ENCODE data around the gene TAS1R2. TPM values are rescaled to one million over a fixed set of nuclear protein-coding genes. Genes with fewer than 3 reads are reported as not detected.

Gene TAS1R2
- total and polyA plus RNA-seq, 2 of the 8 experiments (the other 6 are each of a cell fraction or from before 2014, with no cell fraction given): not detected

DNA sequence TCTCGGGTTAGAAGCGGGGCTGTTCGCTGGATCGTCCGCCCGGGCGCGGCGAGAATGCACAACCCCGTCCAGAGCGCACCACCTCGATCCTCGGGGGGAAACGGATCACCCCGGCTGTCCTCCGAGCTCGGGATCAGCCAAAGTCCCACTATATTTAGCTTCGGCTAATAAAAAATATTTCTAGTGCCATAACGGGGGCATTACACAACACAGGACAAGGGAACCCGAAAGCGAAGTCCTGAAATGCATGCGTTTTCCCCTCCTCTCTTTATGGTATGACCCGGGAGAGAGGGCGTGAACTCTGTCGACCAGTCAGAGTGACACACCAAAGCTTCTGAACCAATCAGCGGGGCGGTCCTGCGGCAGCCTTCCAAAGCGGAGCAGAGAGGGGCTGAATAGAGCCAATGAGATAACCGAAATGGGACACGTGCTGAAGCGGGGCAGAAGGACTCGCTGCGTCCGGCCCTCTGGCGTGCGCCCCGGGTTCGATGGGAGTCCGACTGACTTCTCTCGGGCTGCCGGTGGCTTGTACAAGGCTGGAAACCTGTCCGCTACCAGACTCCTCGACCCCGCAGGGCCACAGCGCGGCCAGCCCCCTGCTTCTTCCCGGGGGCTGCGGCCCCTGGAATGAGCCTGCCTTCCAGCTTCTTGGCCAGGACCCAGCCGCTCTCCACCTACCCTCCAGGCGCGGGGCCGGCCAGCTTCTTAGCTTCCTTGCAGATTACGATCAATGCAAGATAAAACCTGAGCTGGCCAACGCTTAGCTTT lies 43.2 kb upstream of the TAS1R2 start, which contains the start of gene ALDH4A1:
TSS of gene ALDH4A1 (minus strand) at position 33 of the 768 bp plus-strand sequence. CDS start at position 1, 32 bp downstream.
- Histone ChIP-seq H4K91ac (replicated peaks; ENCODE audit: insufficient read length, low read length) (no peak within 1 kb of the TSS), H3K23ac (ENCODE audit: insufficient read length) (no peak within 1 kb of the TSS), H3K4me3 (ENCODE audit: extremely low read depth in 1 of 4, insufficient read depth in 2 of 4, low read depth in 3 of 4, low read length in 4 of 4) (peak within 1 kb of the TSS; percentile 91 to 96 (median 93)), H3K9me3 (ENCODE audit: insufficient read depth in 2 of 2, low read depth in 1 of 2, low read length in 1 of 2) (no peaks in the 10 kb centered on the region), H2BK15ac (ENCODE audit: low read length) (no peak within 1 kb of the TSS), H3K4me1 (replicated peaks in 1 of 4; ENCODE audit: control insufficient read depth in 3 of 4, insufficient read depth in 4 of 4, low read length in 3 of 4) (peaks cover 0 to 5% (median 2%) of the 10 kb centered on the region in 4 experiments; a peak in 5 of 7 replicates), H3K9ac (replicated peaks in 1 of 4; ENCODE audit: extremely low read depth in 1 of 4, low read depth in 3 of 4, low read length in 3 of 4) (peak within 1 kb of the TSS; percentile 87 to 99 (median 93)), H3K36me3 (ENCODE audit: control insufficient read depth in 2 of 4, insufficient read depth in 4 of 4, low read length in 3 of 4) (no peaks in the 10 kb centered on the region), H4K20me1 (replicated peaks in 1 of 2; ENCODE audit: control insufficient read depth in 1 of 2, insufficient read depth in 2 of 2, low read length in 2 of 2) (peaks cover 2 to 4% of the 10 kb centered on the region in 2 experiments), H4K5ac (ENCODE audit: insufficient read length, low read depth, low read length) (peak within 1 kb of the TSS; percentile 42), H3K4me2 (ENCODE audit: insufficient read depth in 1 of 2, low read depth in 2 of 2, low read length in 2 of 2) (peak within 1 kb of the TSS; percentile 84 to 85), H2AK5ac (ENCODE audit: low read depth, low read length) (no peak within 1 kb of the TSS), H3K27me3 (replicated peaks in 1 of 4; ENCODE audit: control insufficient read depth in 3 of 4, extremely low read depth in 1 of 4, insufficient read depth in 3 of 4, low read length in 3 of 4) (peaks cover 0 to 3% (median 0%) of the 10 kb centered on the region in 4 experiments; a peak in 4 of 7 replicates), H3K14ac (ENCODE audit: insufficient read length) (no peak within 1 kb of the TSS), H3K4ac (replicated peaks; ENCODE audit: insufficient read length, low read depth, low read length) (no peak within 1 kb of the TSS), H3K18ac (ENCODE audit: extremely low read depth, low read length) (peak within 1 kb of the TSS; percentile 96; the same call in 1 of the 2 replicates), H4K8ac (ENCODE audit: extremely low read depth, insufficient read depth, low read length) (no peak within 1 kb of the TSS), H3K79me2 (ENCODE audit: control insufficient read depth in 1 of 2, insufficient read depth in 2 of 2, low read length in 2 of 2) (no peaks in the 10 kb centered on the region), H2BK5ac (ENCODE audit: low read depth, low read length) (peak within 1 kb of the TSS; percentile 99), H3K27ac (ENCODE audit: low read depth, low read length) (peak within 1 kb of the TSS; percentile 99), H3K79me1 (ENCODE audit: low read depth, low read length) (peaks cover 5% of the 10 kb centered on the region), H3K56ac (replicated peaks; ENCODE audit: insufficient read length, low read depth, low read length) (peak within 1 kb of the TSS; percentile 55), H2BK20ac (ENCODE audit: low read length) (0 out of 2 replicates have a peak within 1 kb of the TSS, but pooled peaks have one; percentile 90), H2BK120ac (replicated peaks; ENCODE audit: low read depth, low read length) (peak within 1 kb of the TSS; percentile 93), H2BK12ac (ENCODE audit: low read depth, low read length) (no peak within 1 kb of the TSS; the same call in 1 of the 2 replicates), H3K23me2 (ENCODE audit: low read depth, low read length) (peaks cover 6% of the 10 kb centered on the region; the same call in 1 of the 2 replicates), H2AFZ (ENCODE audit: low read length) (peak within 1 kb of the TSS; percentile 99)
- POLR2A ChIA-PET (ENCODE audit: partially characterized antibody): interaction anchor here (0.6 to 1.9 kb wide), 12 partner anchors 9 to 1168 kb away, joined by 3 to 11 read pairs (median 3); no protein-coding TSS in a partner anchor
- FAIRE-seq (peak; percentile 97), DNase-seq (ENCODE audit: low read depth in 1 of 2, low spot score in 2 of 2) (peak; percentile 87 to 88)
- CTCF ChIA-PET (ENCODE audit: partially characterized antibody): interaction anchor here (0.9 to 8.0 kb wide), 7 partner anchors 10 to 43 kb away, joined by 3 to 131 read pairs (median 4); no protein-coding TSS in a partner anchor
- WGBS, 2 experiments (ENCODE audit: extremely low coverage in 1 of 2, insufficient coverage in 1 of 2, insufficient read length in 1 of 2, insufficient replicate concordance in 2 of 2, low coverage in 1 of 2, low lambda C conversion rate in 2 of 2, missing lambda C conversion rate in 1 of 2): 3% methylated on average over 38 of the region's 55 CpGs; no CpG with 5 or more reads in 1 of the 2 experiments
- TF ChIP-seq SIRT6 (IDR thresholded peaks at IDR 0.05; ENCODE audit: low read length) (no peak), FOSL1 (IDR thresholded peaks at IDR 0.05; ENCODE audit: insufficient read depth, low read depth, low read length) (no peak), SAP30 (IDR thresholded peaks at IDR 0.05; ENCODE audit: insufficient read depth, insufficient replicate concordance, low read length) (no peak), SUZ12 (IDR thresholded peaks at IDR 0.05; ENCODE audit: low read length) (no peak), CEBPB (IDR thresholded peaks at IDR 0.05; ENCODE audit: low read depth, low read length) (no peak), TAF7 (optimal IDR thresholded peaks at IDR 0.05; ENCODE audit: borderline replicate concordance, low read depth, low read length) (peak; percentile 57), POU5F1 (IDR thresholded peaks at IDR 0.05; ENCODE audit: low read depth, low read length) (no peak), CBX8 (IDR thresholded peaks at IDR 0.05; ENCODE audit: borderline replicate concordance, low read depth, low read length) (no peak), EP300 (IDR thresholded peaks at IDR 0.05; ENCODE audit: borderline replicate concordance in 1 of 2, low read depth in 2 of 2, low read length in 2 of 2) (peak in 1 of 2 experiments; percentile 99; a peak in 2 of 3 replicates)
- TF ChIP-seq, protein P1, sequence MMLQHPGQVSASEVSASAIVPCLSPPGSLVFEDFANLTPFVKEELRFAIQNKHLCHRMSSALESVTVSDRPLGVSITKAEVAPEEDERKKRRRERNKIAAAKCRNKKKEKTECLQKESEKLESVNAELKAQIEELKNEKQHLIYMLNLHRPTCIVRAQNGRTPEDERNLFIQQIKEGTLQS (IDR thresholded peaks at IDR 0.05; ENCODE audit: insufficient read depth, low read depth, low read length): peak; percentile 44; the same call in 1 of the 2 replicates
